ENCODE results near the gene ALDH1L1. TPM values are rescaled to one million over a fixed set of nuclear protein-coding genes. Genes with fewer than 3 reads are reported as not detected.
A peak's percentile ranks its signal among the peaks of the same experiment; 100 is the strongest.

ALDH1L1 gene
- polyA plus RNA-seq, 3 donors: not detected

GRCh38 chr3:126166009-126166408 is 14.4 kb downstream of the ALDH1L1 start:
- Histone ChIP-seq H3K27me3 (ENCODE audit: control insufficient read depth in 2 of 2, insufficient read depth in 2 of 2, low read length in 2 of 2) (peaks cover 12 to 24% of the 10 kb centered on the region in 2 donors), H3K9me3 (replicated peaks in 1 of 2; ENCODE audit: control insufficient read depth in 1 of 2, insufficient read depth in 1 of 2, low read length in 2 of 2) (no peaks in the 10 kb centered on the region), H3K4me3 (replicated peaks in 1 of 3; ENCODE audit: low read depth in 2 of 3, low read length in 3 of 3) (no peak overlapping the region), H3K9ac (ENCODE audit: insufficient read depth, low read length, poor library complexity, severe bottlenecking) (no peak overlapping the region), H2AFZ (ENCODE audit: insufficient read depth, low read depth, low read length, poor library complexity, severe bottlenecking) (no peak overlapping the region), H3K79me2 (ENCODE audit: insufficient read depth, low read length) (no peaks in the 10 kb centered on the region), H3K27ac (ENCODE audit: low read depth in 1 of 2, low read length in 2 of 2) (no peak overlapping the region), H4K20me1 (ENCODE audit: insufficient read depth, low read length) (no peaks in the 10 kb centered on the region), H3K36me3 (replicated peaks in 1 of 2; ENCODE audit: control insufficient read depth in 1 of 2, insufficient read depth in 2 of 2, low read length in 2 of 2) (no peaks in the 10 kb centered on the region), H3K4me2 (replicated peaks; ENCODE audit: extremely low read depth, low read length, poor library complexity, severe bottlenecking) (no peak overlapping the region), H3K4me1 (ENCODE audit: control insufficient read depth in 1 of 2, insufficient read depth in 2 of 2, low read length in 2 of 2) (no peaks in the 10 kb centered on the region)
- Mint-ChIP-seq H3K9me3 (peaks cover 0 to 7% (median 5%) of the 10 kb centered on the region in 7 donors), H3K4me1 (no peaks in the 10 kb centered on the region), H3K27me3 (ENCODE audit: low read depth in 3 of 3) (peaks cover 11 to 33% (median 16%) of the 10 kb centered on the region in 3 donors), H3K27ac (no peak overlapping the region), H3K36me3 (no peaks in the 10 kb centered on the region), H3K4me3 (peak overlapping the region in 1 of 2 donors; percentile 23)
- TF ChIP-seq CTCF (IDR thresholded peaks at IDR 0.05): no peak
- no peak for DNase-seq
- intact Hi-C loops (cut with micrococcal nuclease): no loop called here
- WGBS (ENCODE audit: insufficient coverage): 66% methylated on average over 5 of the region's 6 CpGs

- Mint-ChIP-seq H3K4me1 (no peaks in the 10 kb centered on the region), H3K27me3 (ENCODE audit: low read depth in 3 of 3) (peaks cover 12 to 31% (median 16%) of the 10 kb centered on the region in 3 donors), H3K9me3 (peaks cover 0 to 10% (median 5%) of the 10 kb centered on the region in 7 donors), H3K36me3 (no peaks in the 10 kb centered on the region), H3K4me3 (no peak overlapping the region), H3K27ac (no peak overlapping the region)
- intact Hi-C loops (cut with micrococcal nuclease): no loop called here
- no peaks in the 10 kb centered on the region for H3K36me3 ChIP-seq (replicated peaks in 1 of 2; ENCODE audit: control insufficient read depth in 1 of 2, insufficient read depth in 2 of 2, low read length in 2 of 2)
- peaks cover 7 to 8% of the 10 kb centered on the region in 2 donors for H3K27me3 ChIP-seq (ENCODE audit: control insufficient read depth in 2 of 2, insufficient read depth in 2 of 2, low read length in 2 of 2)
- H4K20me1 ChIP-seq (ENCODE audit: insufficient read depth, low read length): no peaks in the 10 kb centered on the region
- H3K4me1 ChIP-seq (ENCODE audit: control insufficient read depth in 1 of 2, insufficient read depth in 2 of 2, low read length in 2 of 2): no peaks in the 10 kb centered on the region
- TF ChIP-seq CTCF (IDR thresholded peaks at IDR 0.05): no peak
- WGBS (ENCODE audit: insufficient coverage): no CpG with 5 or more reads among the region's 5 CpGs
- no peak overlapping the region for H3K9ac ChIP-seq (ENCODE audit: insufficient read depth, low read length, poor library complexity, severe bottlenecking)
- no peak overlapping the region for H2AFZ ChIP-seq (ENCODE audit: insufficient read depth, low read depth, low read length, poor library complexity, severe bottlenecking)
- no peaks in the 10 kb centered on the region for H3K79me2 ChIP-seq (ENCODE audit: insufficient read depth, low read length)
- no peak for DNase-seq
- no peak overlapping the region for H3K27ac ChIP-seq (ENCODE audit: low read depth in 1 of 2, low read length in 2 of 2)
- H3K4me2 ChIP-seq (replicated peaks; ENCODE audit: extremely low read depth, low read length, poor library complexity, severe bottlenecking): no peak overlapping the region
- no peaks in the 10 kb centered on the region for H3K9me3 ChIP-seq (replicated peaks in 1 of 2; ENCODE audit: control insufficient read depth in 1 of 2, insufficient read depth in 1 of 2, low read length in 2 of 2)
- no peak overlapping the region for H3K4me3 ChIP-seq (replicated peaks in 1 of 3; ENCODE audit: low read depth in 2 of 3, low read length in 3 of 3)
These were observed 19.1 kb downstream of the ALDH1L1 start for GRCh38 chr3:126161309-126161708.
